ENCODE data around the gene C11orf91. TPM values are rescaled to one million over a fixed set of nuclear protein-coding genes. Genes with fewer than 3 reads are reported as not detected.

The C11orf91 gene
- total and polyA plus RNA-seq, 2 of the 4 experiments (the other 2 are of a cell fraction): 0.10 TPM; not detected in 1

Other genes starting within 250 kb of the C11orf91 start
- gene CD59, start 35.6 kb upstream of the C11orf91 start, total RNA-seq (2012; rRNA removed): 637 and 765 TPM in 2 replicates
- gene CD59, start 35.6 kb upstream of the C11orf91 start, polyA plus RNA-seq (2012; rRNA removed): 1,066 and 1,140 TPM in 2 replicates
- 51.1 and 65.3 TPM in 2 replicates for gene FBXO3, start 73.7 kb upstream of the C11orf91 start, total RNA-seq (2012; rRNA removed)
- 17.7 and 26.2 TPM in 2 replicates for gene FBXO3, start 73.7 kb upstream of the C11orf91 start, polyA plus RNA-seq (2012; rRNA removed)
- gene LMO2, start 191.2 kb upstream of the C11orf91 start, total RNA-seq (2012; rRNA removed): not detected in 2 replicates
- 0.04 TPM in 1 of 2 replicates, not detected in the other for gene LMO2, start 191.2 kb upstream of the C11orf91 start, polyA plus RNA-seq (2012; rRNA removed)

All from IMR-90 (cell line).